NCI-H2171 treated with DMSO at 0.1 percent for 48 hours (cell line): Measurements from ENCODE around the gene TDRD10.
A peak's percentile ranks its signal among the peaks of the same experiment; 100 is the strongest.

Experiments used
- DNase-seq: peaks from one replicate; lab custom pipeline; 2025; lab: John Stamatoyannopoulos, UW

Gene TDRD10

DNA sequence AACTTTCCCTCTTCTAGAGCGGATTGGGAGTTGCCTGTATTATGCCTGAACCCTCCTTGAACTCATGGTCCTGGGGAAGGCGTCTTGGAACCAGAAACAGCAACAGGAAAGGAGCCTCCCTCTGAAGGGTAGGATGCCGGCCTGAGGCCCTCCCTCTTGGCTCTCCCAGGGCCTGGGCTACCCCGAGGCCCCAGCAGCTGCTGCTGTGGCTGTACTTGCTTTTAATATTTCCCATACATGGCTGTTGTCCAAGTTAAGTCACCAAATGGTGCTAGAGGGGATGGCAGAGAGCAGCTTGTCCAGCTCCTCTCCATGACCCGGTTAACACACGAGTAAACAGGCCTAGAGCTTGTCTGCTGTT, 76.0 kb downstream of the TDRD10 start:
- DNase-seq = no peak

DNA sequence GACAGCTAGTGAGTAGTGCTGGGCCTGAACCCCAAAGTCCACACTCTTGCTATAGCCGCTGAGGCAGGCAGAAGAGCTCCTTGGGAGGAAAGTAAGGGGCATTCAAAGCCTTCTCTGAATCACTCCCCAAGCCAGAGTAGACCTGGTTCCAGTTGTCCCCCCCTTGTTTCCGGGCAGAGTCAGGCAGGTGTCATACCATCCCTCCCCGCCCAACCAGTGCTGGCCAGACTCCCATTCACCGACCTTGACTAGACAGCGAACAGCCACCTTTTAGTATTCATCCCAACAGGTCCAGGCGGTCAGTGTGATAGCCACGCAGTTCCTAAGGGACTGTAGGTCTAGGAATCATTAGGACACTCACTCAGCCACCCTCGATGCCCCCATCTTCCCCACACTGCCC, 77.4 kb downstream of the TDRD10 start:
- DNase-seq = no peak

- no peak for DNase-seq
These were observed 79.7 kb downstream of the TDRD10 start for GRCh38 chr1:154581766-154582165.

DNA sequence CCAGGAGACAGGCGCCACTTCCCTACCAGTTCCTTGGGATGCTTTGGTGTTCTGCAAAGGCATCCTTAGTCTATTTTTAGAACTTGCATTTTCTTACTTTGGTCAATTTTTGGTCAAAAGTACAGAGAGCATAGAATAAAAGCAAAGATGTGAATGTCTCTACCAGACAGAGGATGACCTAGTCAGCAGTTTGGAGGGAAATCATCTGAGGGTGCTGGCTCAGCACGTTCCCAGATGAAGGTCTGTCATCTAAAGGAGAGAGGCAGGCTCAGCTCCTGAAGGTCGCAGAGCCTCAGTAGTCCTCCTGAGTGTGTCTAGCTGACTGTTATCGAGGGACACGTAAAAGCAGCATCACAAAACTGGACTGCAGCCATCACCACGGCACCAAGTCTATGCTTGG, 80.9 kb downstream of the TDRD10 start:
- DNase-seq = no peak

GRCh38 chr1:154583773-154584172, 81.8 kb downstream of the TDRD10 start:
- peak; percentile 14 for DNase-seq

DNA sequence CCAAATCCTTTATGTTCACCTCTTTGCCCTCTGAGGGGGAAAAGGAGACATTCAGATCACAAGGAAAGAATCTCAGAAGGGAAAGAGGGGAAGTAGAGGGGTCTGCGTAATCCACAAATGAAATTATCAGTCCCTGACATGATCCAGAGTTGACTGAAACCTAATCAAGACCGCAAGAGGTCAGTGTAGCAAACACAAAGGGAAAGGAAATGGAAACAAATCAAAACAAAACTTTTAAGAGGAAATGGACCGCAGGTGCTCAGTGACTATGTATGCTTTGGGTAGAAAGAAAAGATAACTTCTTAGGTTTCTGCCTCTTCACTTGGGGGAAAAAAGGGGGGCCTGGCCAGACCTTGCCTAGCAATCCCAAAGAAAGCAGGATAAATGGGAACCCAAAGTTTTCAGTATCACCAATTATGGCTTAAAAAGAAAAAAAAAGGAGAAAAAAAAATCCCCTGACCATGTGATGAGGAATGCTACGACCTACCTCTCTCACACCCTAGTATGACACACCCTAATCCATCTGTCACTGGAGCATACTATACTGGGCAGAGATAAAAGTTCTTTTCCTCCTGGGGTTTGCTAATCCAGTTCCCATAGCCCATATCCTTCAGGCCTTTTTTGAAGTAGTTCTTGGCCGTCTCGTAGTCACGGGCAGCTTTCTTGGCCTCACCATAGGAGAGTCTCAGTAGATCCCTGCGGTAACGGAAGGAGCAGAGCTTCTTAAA, 82.4 kb downstream of the TDRD10 start:
- DNase-seq = no peak

DNA sequence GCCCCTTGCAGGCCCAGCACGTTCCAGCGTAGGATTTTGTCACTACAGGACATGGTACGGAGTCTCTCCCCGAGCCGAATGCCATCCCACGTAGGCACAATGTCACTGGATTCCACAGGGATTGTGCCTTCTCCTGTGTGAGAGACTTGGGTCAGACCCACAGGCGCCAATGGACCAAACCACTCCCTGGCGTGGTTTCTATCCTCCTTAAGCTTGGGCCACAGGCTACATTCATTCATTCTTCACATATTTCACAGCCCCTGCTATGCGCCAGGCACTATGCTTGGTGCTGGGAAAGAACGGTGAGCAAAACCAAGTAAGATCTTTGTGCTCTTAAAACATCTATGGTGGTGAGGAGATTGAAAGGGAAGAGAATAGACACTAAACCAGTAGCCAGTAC, 84.2 kb downstream of the TDRD10 start:
- DNase-seq = no peak

GRCh38 chr1:154586641-154587040, 84.6 kb downstream of the TDRD10 start:
- DNase-seq = no peak

GRCh38 chr1:154589780-154590179, 87.8 kb downstream of the TDRD10 start:
- no peak for DNase-seq

GRCh38 chr1:154590756-154591155, 88.7 kb downstream of the TDRD10 start:
- DNase-seq = no peak

GRCh38 chr1:154591206-154591605, 89.2 kb downstream of the TDRD10 start:
- no peak for DNase-seq

GRCh38 chr1:154593390-154593789, 91.4 kb downstream of the TDRD10 start:
- no peak for DNase-seq

DNA sequence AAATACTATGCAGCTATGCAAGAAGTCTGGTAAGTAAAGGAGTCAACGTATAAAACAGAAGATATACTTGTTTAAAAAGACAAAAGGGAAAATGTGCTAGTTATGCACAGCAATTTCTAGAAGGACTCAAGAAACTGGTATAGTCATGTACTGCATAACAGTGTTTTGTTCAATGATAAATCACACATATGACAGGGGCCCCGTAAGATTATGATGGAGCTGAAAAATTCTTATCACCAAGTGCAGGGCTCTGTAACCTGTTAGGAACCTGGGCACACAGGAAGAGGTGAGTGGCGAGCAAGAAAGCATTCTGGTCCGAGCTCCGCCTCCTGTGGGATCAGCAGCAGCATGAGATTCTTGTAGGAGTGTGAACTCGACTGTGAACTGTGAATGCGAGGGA, 92.8 kb downstream of the TDRD10 start:
- DNase-seq = no peak

DNA sequence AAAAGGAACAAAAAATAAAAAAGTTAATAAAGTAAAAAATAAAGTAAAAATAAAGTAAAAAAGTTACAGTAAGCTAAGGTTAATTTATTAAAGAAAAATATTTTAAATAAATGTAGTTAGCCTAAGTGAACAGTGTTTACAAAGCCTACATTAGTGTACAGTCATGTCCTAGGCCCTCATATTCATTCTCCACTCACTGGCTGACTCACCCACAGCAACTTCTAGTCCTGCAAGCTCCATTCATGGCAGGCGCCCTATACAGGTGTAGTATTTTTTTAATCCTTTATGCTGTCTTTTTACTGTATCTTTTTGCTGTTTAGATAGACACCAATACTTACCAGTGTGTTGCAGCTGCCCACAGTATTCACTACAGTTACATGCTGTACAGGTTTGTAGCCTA, 93.6 kb downstream of the TDRD10 start:
- DNase-seq = no peak
